RWPE2 (cell line): ENCODE data around the gene ROBO1.

Experiments
- ATAC-seq: fragments of 200-7000 bp; cut with Tn5 transposase; 3 replicates; pipeline ENCODE4 v1.9.1; 2021; ENCODE audit warnings: low read depth
- DNase-seq: peaks from one replicate; pipeline ENCODE4 v3.0.0-alpha.2; 2020; ENCODE audit warnings: low spot score
- H3K27ac ChIP-seq: fragments of 450-650 bp; 2 replicates; pipeline ENCODE4 v1.5.1; 2017; ENCODE audit warnings: mild to moderate bottlenecking; ENCODE audit not compliant: poor library complexity, severe bottlenecking
- H3K27me3 ChIP-seq: fragments of 250-450 bp; sonication (Bioruptor Pico); 2 replicates; pipeline ENCODE4 v1.5.1; 2021; ENCODE audit warnings: mild to moderate bottlenecking, moderate library complexity; ENCODE audit not compliant: insufficient read depth, poor library complexity, severe bottlenecking
- H3K36me3 ChIP-seq: fragments of 250-450 bp; sonication (Bioruptor Pico); 2 replicates; pipeline ENCODE4 v1.5.1; 2020; ENCODE audit warnings: low read depth, mild to moderate bottlenecking, moderate library complexity
- H3K4me1 ChIP-seq: fragments of 250-450 bp; sonication (Bioruptor Pico); 2 replicates; pipeline ENCODE4 v1.5.1; 2021; ENCODE audit warnings: mild to moderate bottlenecking, moderate library complexity; ENCODE audit not compliant: insufficient read depth, poor library complexity, severe bottlenecking
- H3K4me3 ChIP-seq: fragments of 250-450 bp; sonication (Bioruptor Pico); 2 replicates; pipeline ENCODE4 v1.5.1; 2021; ENCODE audit warnings: mild to moderate bottlenecking, moderate library complexity; ENCODE audit not compliant: severe bottlenecking
- H3K9me3 ChIP-seq: fragments of 250-450 bp; sonication (Bioruptor Pico); 2 replicates; pipeline ENCODE4 v1.5.1; 2021; ENCODE audit warnings: mild to moderate bottlenecking, moderate library complexity; ENCODE audit not compliant: severe bottlenecking
- TF ChIP-seq, protein P1 (sequence below): fragments of 450-650 bp; IDR thresholded peaks from one replicate; pipeline ENCODE4 v1.5.1; 2017; ENCODE audit warnings: mild to moderate bottlenecking, moderate library complexity; ENCODE audit not compliant: poor library complexity, severe bottlenecking

Gene ROBO1

DNA sequence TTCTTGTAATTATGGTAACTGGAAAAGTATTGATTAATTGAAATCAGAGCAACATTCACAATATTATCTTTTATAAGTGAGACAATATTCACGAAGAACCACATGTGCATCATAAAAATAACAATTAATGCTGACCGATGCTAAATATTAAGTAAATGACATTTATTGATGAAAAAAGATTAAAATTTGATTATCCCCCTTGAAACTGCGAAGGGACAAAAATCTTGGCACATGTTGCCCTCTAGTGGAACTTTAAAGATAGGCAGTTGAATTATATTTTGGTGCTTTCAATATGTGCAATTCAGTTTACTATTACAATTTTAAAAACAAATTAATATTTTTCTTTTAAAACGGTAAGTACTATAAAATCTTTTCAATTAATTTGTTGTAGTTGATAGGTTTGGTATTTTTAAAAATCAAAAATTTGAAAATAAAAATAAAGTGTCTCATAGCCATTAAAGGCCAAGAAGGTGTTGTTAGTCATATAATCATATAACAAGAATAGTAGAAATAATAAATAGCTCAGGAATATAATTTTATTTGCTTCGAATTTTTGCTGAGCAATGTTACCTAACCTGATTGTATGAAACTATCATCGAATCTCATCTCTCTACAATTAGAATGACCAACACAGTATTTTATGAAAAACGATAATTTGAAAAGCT lies 270.2 kb downstream of the ROBO1 start:
- H3K27ac ChIP-seq, result no peak overlapping the region
- no peak for ATAC-seq
- TF ChIP-seq, protein P1, sequence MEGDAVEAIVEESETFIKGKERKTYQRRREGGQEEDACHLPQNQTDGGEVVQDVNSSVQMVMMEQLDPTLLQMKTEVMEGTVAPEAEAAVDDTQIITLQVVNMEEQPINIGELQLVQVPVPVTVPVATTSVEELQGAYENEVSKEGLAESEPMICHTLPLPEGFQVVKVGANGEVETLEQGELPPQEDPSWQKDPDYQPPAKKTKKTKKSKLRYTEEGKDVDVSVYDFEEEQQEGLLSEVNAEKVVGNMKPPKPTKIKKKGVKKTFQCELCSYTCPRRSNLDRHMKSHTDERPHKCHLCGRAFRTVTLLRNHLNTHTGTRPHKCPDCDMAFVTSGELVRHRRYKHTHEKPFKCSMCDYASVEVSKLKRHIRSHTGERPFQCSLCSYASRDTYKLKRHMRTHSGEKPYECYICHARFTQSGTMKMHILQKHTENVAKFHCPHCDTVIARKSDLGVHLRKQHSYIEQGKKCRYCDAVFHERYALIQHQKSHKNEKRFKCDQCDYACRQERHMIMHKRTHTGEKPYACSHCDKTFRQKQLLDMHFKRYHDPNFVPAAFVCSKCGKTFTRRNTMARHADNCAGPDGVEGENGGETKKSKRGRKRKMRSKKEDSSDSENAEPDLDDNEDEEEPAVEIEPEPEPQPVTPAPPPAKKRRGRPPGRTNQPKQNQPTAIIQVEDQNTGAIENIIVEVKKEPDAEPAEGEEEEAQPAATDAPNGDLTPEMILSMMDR, result peak; percentile 90
- DNase-seq, result no peak
- H3K9me3 ChIP-seq, result no peaks in the 10 kb centered on the region
- no peak overlapping the region for H3K4me3 ChIP-seq
- no peaks in the 10 kb centered on the region for H3K4me1 ChIP-seq
- no peaks in the 10 kb centered on the region for H3K36me3 ChIP-seq
- no peaks in the 10 kb centered on the region for H3K27me3 ChIP-seq

DNA sequence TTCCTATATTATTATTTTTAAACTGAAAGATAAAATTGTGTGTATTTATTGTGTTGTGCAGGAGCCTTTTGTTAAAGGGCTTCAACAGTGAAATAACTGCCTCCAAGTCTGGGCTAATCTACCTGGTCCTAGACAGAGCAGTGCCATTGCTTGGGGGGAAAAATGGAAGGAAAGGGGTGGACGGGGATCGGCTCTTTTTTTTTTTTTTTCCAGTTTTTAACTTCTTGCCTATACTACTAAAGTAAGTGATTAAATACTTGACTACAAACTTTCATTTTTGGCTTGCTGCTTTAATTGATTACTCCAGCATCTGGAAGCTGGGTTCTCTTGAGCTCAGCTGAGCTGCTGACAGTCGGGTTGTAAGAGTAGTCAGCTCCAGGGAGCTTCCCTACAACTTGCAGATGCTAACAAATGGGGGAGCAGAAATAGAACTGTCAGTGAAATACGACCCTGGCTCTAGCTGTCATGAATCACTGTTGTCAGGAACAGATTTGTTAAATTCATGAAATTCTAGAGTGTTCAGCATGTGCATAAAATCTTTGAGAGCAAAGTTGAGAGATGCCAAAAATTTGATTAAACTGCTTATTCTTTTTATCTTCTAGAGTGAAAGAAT lies 276.7 kb downstream of the ROBO1 start:
- Histone ChIP-seq H3K27me3 (no peaks in the 10 kb centered on the region), H3K27ac (no peak overlapping the region), H3K4me1 (no peaks in the 10 kb centered on the region), H3K4me3 (no peak overlapping the region), H3K9me3 (no peaks in the 10 kb centered on the region), H3K36me3 (no peaks in the 10 kb centered on the region)
- TF ChIP-seq, protein P1, result no peak
- ATAC-seq, result no peak
- DNase-seq, result no peak

DNA sequence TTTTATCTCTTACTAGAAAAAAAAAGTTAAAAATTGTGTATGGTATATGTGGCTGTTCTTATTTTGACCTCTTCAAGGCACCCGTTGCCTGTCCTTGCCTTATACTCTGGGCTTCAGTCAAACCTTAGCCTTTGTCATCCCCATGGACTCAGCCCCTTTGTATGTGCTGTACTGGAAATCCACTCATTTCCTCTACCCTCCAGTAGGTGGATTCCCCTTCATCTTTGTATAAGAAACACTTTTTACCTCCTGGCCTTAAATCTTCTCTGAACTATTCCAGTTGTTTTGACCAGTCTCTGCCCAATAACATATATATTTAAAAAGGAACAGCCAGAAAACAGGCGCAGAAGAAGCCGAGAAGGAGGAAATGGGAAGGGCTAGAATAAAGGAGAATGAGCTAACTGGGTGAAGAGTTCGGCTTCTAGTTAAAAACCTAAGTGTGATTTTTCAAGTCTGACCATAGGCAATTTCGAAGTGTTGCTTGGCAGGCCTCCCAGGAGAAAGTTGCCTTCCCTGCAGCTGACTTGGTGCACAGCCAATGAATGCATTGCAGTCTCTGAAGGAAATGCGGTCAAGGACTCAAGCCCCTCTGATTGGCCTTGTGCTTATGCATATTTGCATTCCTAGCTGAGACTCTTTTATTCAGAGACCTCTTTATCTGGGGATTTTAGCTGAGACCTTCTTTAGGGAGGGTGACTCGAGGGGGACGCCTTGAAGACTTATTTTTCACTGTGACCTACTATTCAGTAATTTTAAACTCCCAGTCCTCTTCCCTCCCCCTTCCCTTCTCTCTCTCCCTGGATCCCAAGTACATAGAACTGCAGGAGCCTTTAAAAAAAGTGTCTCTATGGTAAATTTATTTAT lies 277.4 kb downstream of the ROBO1 start:
- H3K36me3 ChIP-seq, result no peaks in the 10 kb centered on the region
- TF ChIP-seq, protein P1, result no peak
- no peaks in the 10 kb centered on the region for H3K4me1 ChIP-seq
- DNase-seq (no peak), ATAC-seq (no peak; the same call in 2 of the 3 replicates)
- no peak overlapping the region for H3K4me3 ChIP-seq
- no peaks in the 10 kb centered on the region for H3K9me3 ChIP-seq
- no peak overlapping the region for H3K27ac ChIP-seq
- H3K27me3 ChIP-seq, result no peaks in the 10 kb centered on the region

DNA sequence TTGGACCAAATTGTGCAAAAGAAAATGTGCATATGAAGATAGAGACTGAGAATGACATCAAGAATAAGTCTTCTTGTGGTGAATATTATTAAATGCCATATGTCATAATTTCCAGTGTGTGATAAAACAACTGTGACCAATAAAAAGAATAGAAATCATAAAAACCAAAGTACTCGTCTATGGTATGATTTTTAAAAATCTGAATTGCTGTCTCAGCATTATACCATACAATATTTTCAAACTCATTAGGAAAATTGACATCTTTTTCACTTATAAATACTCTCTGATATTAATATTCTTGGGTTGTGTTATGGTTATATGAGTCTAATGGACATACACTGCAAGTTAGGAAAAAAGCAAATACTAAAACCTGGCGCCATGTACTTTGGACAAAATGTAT lies 279.4 kb downstream of the ROBO1 start:
- DNase-seq, result no peak
- TF ChIP-seq, protein P1, result no peak
- Histone ChIP-seq H3K4me1 (no peaks in the 10 kb centered on the region), H3K9me3 (no peaks in the 10 kb centered on the region), H3K27ac (no peak overlapping the region), H3K4me3 (no peak overlapping the region), H3K27me3 (no peaks in the 10 kb centered on the region), H3K36me3 (no peaks in the 10 kb centered on the region)
- ATAC-seq, result no peak
